Esophagus muscularis mucosa (tissue), 3 donors: ENCODE data around the gene MMP23B.

Source experiments
- POLR2A ChIP-seq: fragments of 450-650 bp; IDR thresholded peaks from one replicate; pipeline ENCODE4 v1.6.1; 2017; ENCODE audit warnings: antibody characterized with exemption, moderate library complexity, mild to moderate bottlenecking, low read depth
- POLR2AphosphoS5 ChIP-seq, 2 donors: sonication (generic); formaldehyde crosslinking; IDR thresholded peaks; one replicate each; pipeline ENCODE4 v1.6.1; 2017; ENCODE audit warnings: antibody characterized with exemption in 2 of 2
- TF ChIP-seq, protein P1 (sequence below), 3 experiments: fragments of 200-600 bp in 2 of 3; fragments of 450-650 bp in 1 of 3; sonication (generic) in 2 of 3; IDR thresholded peaks; one replicate each; pipeline ENCODE4 v1.5.1; 2017 to 2019; ENCODE audit warnings: antibody characterized with exemption in 3 of 3, mild to moderate bottlenecking in 2 of 3, moderate library complexity in 1 of 3

DNA sequence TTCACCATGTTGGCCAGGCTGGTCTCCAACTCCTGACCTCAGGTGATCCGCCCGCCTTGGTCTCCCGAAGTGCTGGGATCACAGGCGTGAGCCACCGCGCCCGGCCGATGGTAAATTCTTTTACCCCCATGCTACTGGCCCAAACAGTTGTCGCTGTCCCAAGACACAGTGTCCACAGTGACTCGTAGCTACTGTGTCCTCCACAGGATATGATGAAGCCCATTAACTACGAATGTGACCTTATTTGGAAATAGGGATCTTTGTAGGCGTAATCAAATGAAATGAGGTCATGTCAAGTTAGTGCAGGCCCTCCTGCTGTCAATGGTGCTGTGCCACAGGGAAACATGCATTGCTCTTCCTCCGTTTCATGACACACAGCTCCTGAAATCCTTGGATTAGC is 40.5 kb upstream of the MMP23B start:
- TF ChIP-seq, protein P1, sequence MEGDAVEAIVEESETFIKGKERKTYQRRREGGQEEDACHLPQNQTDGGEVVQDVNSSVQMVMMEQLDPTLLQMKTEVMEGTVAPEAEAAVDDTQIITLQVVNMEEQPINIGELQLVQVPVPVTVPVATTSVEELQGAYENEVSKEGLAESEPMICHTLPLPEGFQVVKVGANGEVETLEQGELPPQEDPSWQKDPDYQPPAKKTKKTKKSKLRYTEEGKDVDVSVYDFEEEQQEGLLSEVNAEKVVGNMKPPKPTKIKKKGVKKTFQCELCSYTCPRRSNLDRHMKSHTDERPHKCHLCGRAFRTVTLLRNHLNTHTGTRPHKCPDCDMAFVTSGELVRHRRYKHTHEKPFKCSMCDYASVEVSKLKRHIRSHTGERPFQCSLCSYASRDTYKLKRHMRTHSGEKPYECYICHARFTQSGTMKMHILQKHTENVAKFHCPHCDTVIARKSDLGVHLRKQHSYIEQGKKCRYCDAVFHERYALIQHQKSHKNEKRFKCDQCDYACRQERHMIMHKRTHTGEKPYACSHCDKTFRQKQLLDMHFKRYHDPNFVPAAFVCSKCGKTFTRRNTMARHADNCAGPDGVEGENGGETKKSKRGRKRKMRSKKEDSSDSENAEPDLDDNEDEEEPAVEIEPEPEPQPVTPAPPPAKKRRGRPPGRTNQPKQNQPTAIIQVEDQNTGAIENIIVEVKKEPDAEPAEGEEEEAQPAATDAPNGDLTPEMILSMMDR (IDR thresholded peaks at IDR 0.05): no peak
- TF ChIP-seq POLR2A (no peak), POLR2AphosphoS5 (IDR thresholded peaks at IDR 0.05) (no peak)
